Dermis microvascular lymphatic vessel endothelial cell (primary cell): ENCODE results near the gene SERPINB13. TPM values are rescaled to one million over a fixed set of nuclear protein-coding genes. Genes with fewer than 3 reads are reported as not detected.
"Not testable (repeated sequence)": the region's sequence is repeated elsewhere in the genome, so short reads cannot be mapped to it uniquely, and the experiment has no call there.

Experiments
- DNase-seq, 2 donors: peaks; one replicate each; pipeline versions ENCODE4 v3.0.0 to v3.0.0-alpha.2; 2010; ENCODE audit warnings: low read depth in 2 of 2
- total RNA-seq: library from RNA; depleted of rRNA; stranded (reverse); fragments of >200 nt; gene quantifications from 2 replicates; pipeline ENCODE4 v1.2.1, GENCODE V29; 2014

The SERPINB13 gene
- total RNA-seq, 1 donor from 2014 or later, result not detected

DNA sequence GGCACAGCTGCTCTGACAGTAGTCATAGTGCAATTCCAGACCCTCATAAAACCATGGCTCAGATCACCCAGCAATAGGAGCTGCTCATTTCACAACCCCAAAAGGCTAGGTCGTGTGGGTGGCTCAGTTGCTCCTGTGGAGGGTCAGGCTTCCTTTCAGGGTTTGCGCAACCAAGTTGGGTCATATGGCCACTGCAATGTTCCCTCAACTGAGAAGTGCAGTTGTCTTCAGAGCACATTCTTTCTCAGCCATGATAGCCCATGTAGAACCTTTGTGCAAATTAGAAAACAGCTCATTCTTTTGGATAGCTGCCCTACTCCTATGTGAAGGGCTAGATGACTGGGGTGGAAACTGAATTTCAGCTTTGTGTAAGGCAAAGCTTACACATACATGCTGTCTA, 3.2 kb downstream of the SERPINB13 start:
- DNase-seq, result no peak

DNA sequence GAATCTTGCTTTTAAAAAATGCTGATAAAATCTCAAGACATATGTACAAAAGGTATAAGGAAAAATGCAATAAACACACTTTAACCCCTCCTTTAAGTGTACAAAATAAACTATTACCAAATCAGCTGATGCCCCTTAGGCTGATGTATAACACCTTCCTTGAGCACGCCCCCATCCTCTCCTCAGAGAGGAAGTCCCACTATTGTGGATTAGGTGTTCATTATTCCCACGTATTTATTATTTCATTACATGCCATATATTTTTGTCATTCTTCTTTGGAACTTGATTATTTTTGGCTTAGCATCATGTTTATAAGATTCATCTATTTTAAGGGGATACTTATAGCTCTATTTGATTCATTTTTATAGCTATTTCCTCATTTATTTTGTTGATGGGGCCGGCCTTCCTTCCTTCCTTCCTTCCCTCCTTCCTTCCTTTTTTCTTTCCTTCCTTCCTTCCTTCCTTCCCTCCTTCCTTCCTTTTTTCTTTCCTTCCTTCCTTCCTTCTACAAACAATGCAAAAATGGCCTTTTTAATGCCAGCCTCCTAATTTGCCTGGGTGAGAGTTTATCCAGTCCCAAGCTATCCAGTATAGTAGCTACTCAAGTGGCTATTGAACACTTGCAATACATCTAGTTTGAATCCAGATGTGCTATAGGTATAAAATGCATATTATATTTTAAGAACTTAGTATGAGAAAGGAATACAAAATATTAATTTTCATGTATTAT, 4.0 kb downstream of the SERPINB13 start:
- DNase-seq, result no peak

DNA sequence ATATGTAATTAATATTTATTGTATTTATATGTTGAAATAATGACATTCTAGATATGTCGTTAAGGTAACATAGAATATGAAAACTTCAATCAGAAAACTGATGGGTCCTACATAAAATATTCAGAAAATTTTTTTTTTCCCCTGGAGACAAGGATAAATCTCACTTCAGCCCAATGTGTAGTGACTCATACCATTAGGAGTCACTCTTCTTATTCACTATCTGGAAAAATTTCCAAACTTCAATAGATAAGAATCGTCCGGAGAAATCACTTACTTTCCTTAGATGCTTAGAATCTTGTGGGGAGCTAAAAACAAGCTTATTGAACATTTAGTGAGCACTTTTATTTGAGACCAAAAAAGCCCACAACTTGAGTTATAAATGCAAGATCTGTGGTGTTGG, 4.6 kb downstream of the SERPINB13 start:
- DNase-seq, result no peak

DNA sequence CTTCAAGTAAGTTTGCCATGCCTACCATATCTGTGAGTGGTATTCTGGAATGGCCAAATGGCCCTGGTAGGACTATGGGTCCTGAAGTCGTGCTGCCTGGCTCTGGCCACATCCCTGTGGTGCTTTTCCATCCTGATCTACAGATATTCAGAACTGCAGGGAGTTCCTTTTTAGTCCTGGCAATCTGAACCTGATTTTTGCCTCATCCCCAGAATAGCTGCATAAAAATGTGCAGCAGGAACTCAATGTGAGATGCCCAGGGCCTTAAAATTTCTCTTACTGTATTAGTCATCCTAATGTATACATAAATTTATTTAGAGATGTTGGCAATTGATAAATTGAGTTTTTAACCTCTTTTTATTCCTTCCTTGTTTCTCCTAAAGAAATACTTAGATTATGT, 5.3 kb downstream of the SERPINB13 start:
- DNase-seq, result no peak

DNA sequence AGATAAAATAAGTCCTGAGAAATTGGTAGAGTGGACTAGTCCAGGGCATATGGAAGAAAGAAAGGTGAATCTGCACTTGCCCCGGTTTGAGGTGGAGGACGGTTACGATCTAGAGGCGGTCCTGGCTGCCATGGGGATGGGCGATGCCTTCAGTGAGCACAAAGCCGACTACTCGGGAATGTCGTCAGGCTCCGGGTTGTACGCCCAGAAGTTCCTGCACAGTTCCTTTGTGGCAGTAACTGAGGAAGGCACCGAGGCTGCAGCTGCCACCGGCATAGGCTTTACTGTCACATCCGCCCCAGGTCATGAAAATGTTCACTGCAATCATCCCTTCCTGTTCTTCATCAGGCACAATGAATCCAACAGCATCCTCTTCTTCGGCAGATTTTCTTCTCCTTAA, 9.8 kb downstream of the SERPINB13 start:
- DNase-seq, result no peak

DNA sequence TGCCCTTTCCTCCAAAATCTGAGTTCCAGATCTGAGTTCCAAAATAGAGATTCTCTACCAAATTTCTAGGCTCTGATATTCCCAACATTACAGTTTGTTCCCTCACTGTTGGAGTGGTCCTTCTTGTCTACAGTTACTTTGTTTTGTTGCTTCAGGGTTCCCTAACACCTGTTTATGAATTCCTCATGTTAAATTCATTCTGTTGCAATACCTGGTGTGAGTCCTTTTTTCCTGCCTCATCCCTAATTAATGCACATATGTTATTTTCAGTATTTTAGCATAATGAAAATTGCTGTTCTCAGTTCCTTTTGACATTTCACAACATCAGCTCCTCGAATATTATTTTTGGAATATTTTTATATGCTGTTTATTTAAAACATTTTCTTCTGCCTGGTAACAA, 16.2 kb downstream of the SERPINB13 start:
- no peak for DNase-seq

DNA sequence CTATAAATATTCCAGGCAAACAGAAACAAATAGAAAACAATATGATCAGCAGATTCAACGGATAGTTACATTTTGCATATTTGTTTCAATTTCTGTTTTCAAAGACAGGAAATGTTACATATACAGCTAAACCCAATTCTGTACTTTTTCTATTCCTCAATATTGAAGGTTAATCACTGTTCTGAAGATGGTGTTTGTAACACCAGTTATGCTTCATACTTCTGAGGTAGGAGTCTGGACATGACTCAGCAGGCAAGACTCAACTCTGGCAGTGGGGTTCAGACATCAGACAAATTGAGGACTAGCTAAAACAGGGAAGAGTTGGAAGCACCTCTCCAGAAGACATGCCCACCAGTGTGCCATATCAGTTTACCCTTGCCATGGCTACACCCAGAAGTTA, 16.6 kb downstream of the SERPINB13 start:
- no peak for DNase-seq

DNA sequence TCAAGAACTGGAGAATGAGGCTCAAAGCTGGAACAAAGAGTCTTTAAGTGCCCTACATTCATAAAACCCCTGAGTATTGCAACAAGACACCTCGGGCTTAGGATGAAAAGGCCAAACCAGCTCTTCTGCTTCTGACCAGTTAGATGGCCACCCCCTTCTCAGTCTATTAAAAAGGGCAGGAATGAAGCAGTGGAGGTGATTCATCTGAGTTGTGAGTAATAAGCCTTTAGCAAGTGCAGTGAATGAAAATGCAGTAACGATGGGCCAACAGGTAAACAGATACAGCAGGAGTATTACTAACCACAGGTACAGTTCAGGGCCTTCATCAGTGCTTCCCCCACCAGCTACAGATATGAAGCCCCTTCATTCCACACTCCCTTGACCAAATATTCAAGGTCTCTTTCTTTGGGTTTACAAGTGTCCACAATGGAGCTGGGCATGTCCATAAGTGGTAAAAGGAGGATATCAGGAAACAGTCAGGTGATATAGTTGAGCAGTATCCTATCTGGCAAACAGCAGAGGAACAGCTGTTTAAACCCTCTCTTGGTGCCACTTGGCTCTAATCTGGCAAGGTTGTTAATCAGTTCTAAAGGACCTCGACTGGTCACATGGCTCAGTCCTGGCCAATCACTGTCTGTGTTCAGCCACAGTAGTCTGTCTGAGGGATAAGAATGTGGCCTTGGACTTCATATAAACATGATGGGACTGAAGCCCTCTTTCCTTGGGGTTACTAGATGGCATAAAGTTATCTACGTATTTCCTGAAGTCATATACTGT, 17.8 kb downstream of the SERPINB13 start:
- DNase-seq, result no peak

DNA sequence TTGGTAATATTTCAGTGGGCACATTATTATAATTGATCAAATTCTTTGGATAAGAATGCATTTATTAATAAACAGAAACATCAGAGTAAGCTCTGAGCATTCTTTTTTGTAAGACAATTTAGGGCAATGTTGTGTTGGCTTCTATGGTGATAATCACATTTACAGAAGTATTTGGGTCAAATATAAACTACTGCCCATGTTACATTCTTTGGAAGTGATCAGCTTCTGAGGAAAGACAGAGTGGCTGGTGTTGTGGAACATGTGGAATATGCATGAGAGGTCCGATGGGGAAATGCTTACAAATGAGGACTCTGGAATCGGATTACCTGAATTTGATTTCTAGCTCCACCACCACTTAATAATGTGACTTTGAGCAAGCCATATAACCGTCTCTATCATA, 19.4 kb downstream of the SERPINB13 start:
- DNase-seq, result no peak

DNA sequence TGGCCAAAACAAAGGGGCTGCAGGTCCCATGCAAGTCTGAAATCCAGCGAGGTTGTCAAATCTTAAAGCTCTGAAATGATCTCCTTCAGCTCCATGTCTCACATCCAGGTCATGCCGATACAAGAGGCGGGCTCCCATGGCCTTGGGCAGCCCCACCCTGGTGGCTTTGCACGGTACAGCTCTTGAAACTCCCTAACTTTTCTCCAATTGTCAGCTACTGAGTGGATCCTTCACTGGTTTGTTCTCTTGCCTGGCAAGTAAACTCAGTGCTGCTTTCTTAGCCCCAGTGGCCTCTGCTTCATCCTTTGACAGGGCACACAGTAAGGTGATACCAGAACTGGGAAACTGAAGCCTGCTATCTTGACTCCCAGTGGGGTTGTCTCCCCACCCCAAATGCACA, 26.3 kb downstream of the SERPINB13 start:
- no peak for DNase-seq

DNA sequence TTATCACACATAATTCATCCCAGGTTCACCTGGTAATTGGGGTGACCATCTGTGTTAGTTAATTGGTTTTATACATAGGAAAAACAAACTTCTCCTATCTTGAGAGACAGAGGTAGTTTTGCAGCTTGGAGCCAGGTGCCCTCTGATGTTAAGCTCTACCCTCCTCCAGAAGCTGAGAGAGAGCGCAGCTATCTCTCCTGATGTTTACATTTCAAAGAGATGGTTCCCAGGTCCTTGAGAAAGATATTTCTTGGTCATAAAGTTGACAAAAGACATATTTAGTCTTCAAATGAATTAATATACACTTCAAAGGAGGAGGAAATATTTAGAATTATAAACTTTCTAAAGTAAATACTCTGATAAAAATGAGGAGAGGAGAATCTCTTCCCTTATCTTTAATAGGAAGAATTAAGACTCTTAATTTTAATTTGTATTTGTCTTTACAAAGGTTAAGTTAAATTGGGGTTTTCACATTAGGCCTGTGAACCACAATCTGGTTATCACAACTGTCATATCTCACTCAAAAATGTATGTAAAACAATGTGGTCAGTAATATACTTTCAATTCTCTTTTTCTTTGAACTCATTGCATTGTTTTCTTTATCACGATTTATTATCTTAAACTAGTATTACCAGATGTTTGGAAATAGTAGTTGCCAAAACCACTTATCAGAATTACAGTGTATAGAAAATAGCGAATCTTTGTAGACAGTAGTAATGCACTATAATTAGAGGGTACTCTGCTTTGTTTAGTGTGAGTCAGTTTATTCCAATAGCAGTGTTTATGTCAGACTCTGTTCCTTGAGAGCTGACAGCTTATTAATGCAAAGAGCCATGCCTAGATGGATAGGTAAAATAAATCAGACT, 30.1 kb downstream of the SERPINB13 start:
- no peak for DNase-seq

DNA sequence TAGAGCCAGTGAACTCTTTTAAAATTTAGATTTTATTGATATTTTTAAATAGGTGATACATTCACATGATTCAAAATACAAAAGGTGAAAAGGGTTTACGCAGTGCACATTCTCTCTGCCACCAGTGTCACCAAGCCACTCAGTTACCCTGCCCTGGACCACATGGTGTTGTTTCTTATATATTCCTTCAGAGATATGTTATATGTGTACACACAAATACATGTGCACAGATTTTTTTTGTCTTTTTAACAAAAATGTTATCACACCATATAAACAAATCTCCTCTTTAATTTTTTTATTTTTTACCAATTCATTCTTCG, 30.7 kb downstream of the SERPINB13 start:
- DNase-seq, result no peak

DNA sequence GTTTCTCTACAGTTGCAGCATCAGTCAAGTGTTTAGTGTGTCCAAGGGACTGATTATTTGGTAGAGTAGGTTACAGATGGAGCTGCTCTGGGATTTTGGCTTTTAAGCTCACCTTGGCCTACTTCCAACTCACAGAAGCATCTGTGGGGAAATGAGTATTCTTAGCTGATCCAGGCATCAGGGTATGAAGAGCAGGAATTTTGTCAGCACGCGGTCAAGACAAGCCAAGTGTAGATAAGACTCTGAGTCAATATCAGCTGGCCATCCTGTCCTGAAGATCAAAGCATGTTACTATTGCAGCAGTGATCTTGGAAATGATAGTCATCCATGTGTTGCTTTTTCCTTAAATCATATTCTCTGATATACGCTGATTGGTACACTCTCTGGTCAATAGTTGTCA, 32.5 kb downstream of the SERPINB13 start:
- DNase-seq, result no peak

DNA sequence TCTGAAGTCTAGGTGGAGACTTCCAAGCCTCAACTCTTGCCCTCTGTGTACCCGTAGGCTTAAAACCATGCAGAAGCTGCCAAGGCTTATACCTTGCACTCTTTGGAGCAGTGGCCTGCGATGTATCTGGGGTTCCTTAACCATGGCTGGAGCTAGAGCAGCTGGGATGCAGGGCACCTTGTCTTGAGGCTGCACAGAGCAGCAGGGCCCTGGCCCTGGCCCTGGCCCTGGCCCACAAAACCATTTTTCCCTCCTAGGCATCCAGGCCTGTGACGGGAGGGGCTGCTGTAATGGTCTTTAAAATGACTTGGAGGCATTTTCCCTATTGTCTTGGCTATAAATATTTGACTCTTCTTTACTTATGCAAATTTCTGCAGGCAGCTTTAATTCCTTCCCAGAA, 37.7 kb downstream of the SERPINB13 start:
- no peak for DNase-seq

DNA sequence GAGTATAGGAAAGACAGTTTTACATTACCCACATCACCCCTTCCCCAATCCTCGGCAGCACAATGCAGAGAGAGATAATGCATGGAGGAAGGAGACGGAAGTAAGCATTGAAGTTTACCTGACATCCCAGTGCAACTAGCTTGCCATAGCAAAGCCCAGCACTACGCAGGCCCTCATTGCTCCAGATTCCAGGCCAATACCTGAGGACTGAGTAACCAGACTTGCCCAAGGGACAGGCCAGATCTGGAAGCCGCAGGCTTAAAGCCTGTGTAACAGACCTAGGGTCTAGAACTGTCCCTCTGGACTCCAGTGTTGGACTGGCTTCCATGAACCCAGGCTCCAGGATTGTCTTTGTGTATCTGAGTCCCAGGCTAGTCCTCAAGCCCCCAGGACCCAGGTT, 39.3 kb downstream of the SERPINB13 start:
- no peak for DNase-seq

DNA sequence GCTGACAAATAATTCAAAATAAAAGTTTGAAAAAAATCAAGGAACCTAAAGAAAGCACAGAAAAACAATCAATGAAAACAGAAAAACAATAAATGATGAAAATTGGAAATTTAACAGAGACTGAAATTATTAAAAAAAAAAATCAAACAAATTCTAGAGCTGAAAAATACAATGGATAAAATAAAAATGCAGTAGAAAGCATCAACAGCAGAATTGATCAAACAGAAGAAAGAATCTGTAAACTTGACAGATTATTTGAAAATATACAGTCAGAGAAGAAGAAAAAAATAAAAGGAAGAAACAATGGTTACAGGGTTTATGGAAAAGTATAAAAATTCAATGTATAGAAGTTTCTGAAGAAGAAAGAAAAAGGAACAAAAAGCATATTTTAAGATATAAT, 40.7 kb downstream of the SERPINB13 start:
- DNase-seq, result no peak

DNA sequence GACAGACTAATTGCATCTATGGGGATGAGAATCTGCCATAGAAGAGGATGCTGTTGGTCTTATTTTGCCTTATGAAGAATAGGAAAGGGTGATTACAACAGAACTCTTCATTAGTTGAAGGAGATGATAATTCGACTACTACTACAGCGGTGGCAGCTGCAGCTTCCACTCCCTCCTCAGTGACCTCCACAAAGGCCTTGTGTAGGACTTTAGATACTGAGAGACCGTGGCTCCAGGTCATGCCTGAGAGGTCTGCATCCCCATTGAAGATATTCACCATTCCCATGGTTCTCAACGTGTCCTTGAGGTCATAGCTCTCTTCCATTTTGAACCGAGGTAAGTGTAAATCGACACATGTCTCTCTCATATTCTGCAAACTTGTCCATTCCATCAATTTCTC, 50.6 kb downstream of the SERPINB13 start:
- no peak for DNase-seq

DNA sequence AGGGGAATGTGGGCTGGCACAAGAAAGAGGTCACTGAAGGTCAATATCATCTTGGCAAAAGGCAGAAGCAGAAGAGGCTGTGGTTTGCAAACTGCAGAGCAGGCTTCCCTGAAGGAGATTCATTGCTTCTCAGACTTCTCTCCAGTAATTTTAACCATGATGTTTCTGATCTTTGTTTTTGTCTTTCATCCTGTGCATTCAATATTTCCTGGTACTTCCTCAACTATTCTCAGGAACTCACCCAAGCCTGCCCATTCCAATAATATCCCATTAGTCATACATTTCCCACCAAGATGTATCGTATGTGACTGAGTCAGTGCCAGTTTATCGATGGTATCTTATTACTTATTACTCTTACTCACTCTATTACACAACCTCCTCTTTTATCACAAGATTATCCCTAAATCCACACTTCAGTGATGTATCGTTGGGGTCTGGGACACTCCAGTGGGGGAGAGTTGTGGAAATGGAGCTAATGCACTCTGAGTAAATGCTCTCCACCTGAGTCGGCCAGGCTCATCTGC, 54.1 kb downstream of the SERPINB13 start:
- DNase-seq, result not testable (repeated sequence)

DNA sequence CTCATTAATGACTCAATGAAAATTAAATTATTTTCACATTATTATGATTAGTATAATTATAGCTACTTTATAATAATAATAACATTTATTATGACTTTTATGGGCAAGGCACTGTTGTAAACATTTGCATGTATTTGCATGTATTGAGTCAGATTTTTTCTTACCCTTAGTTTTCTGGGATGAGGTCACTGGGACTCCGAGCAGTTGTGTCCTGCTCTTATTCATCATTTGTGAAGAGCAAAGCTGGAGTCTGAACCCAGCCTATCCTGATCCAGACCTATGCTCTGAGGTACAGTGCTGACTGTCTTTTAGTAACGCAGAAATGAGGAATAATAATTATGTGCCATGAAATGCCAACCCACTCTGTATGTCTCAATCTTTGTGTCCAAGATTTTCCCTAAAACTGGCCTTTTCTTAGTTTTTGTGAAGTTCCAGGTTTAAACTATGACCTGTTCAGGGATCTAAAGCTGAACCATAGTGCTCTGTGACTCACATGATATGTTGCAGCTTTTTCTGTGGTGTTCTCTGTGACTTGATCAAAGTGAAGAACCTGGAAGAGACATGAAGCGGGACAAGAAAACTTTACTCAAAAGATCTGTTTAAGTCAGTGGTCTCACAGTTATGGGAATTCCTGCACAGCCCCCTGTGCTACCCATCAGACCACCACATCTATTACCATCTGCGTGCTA, 55.7 kb downstream of the SERPINB13 start:
- not testable (repeated sequence) for DNase-seq

DNA sequence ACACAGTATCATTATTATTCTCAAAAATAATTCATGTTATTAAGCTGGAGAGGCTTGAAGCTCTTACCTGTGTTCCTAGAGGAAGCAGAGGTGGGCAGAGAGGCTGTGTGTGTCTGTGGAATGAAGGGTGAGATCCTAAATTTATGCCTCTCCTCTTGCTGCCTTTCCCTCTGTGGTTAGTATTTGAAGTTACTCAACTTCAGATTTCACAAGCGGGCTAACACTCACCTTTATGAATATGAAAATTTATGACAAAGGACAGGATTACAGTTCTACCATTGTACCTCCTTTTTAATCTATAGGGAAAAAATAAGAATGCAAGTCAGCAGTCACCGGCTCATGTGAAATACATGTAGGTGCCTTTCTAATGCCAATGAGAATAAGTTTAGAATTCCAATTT, 57.0 kb downstream of the SERPINB13 start, which contains the start of gene SERPINB4:
TSS of gene SERPINB4 (minus strand) at position 115 of the 400 bp plus-strand sequence. CDS start 679 bp downstream, outside the sequence.
- DNase-seq, result not testable (repeated sequence)

DNA sequence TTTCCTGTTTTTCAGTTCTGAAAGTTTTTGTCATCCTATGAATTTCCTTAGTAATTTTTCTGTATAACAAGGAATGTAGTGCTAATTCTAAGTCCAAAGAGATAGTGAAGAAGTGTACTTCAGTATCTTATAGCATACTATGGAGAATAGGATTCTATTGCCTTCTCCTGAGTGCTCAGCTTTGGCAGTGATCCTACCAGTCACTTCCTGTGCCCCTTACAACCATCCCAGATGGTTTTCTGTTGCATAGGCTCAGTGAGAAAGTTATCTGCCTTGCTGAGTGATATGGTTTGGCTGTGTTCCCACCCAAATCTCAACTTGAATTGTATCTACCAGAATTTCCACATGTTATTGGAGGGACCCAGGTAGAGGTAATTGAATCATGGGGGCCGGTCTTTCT, 57.6 kb downstream of the SERPINB13 start:
- DNase-seq, result not testable (repeated sequence)
